Activated T-cell treated with anti-CD3 and anti-CD28 coated beads, Interleukin-2, amount 50 U/mL, for 1 hour (primary cell): ENCODE data around the gene PTPRK.
"Not testable (repeated sequence)": the region's sequence is repeated elsewhere in the genome, so short reads cannot be mapped to it uniquely, and the experiment has no call there.

Experiments used
- DNase-seq: peaks from one replicate; pipeline ENCODE4 v3.0.0-alpha.2; 2020

Gene PTPRK

GRCh38 chr6:127937747-127938146, 582.7 kb downstream of the PTPRK start:
- DNase-seq = no peak

GRCh38 chr6:127937102-127937501, 583.3 kb downstream of the PTPRK start:
- no peak for DNase-seq

- no peak for DNase-seq
Observed at GRCh38 chr6:127934956-127935355, 585.4 kb downstream of the PTPRK start.

- no peak for DNase-seq
Observed at GRCh38 chr6:127933852-127934840, 586.3 kb downstream of the PTPRK start.

GRCh38 chr6:127933137-127933536, 587.3 kb downstream of the PTPRK start:
- no peak for DNase-seq

GRCh38 chr6:127932708-127933107, 587.7 kb downstream of the PTPRK start:
- DNase-seq = no peak

- not testable (repeated sequence) for DNase-seq
Observed at GRCh38 chr6:127926441-127926840, 594.0 kb downstream of the PTPRK start.

GRCh38 chr6:127924440-127924839, 596.0 kb downstream of the PTPRK start:
- no peak for DNase-seq

GRCh38 chr6:127924031-127924430, 596.4 kb downstream of the PTPRK start:
- no peak for DNase-seq

GRCh38 chr6:127923135-127923534, 597.3 kb downstream of the PTPRK start:
- DNase-seq = no peak

- no peak for DNase-seq
Observed at GRCh38 chr6:127921982-127922381, 598.4 kb downstream of the PTPRK start.

GRCh38 chr6:127920804-127921203, 599.6 kb downstream of the PTPRK start:
- no peak for DNase-seq
